ENCODE measurements around the gene CES2.

Gene CES2

GRCh38 chr16:66903544-66904427 is 31.5 kb upstream of the CES2 start:
- no peak for DNase-seq

DNA sequence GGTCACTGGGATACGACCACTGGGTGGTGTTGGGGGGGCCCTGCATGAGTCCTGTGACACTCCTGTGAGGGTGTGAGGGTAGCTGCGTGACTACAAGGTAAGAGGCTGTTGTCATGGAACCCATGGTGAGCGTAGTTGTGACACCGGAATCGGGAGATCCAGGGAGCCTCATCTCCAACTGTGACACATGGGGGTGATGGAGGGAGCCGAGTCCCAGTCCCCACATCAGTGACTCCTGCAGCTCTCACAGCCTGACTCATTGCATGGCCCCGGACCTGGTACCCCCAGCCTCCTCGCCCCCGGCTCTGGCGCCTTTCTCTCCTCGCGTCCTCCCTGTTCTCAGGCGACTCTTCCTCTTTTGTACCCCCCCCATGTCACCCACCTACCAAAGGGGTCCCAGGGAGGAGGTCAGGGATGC is 30.9 kb upstream of the CES2 start:
- no peak for DNase-seq

DNA sequence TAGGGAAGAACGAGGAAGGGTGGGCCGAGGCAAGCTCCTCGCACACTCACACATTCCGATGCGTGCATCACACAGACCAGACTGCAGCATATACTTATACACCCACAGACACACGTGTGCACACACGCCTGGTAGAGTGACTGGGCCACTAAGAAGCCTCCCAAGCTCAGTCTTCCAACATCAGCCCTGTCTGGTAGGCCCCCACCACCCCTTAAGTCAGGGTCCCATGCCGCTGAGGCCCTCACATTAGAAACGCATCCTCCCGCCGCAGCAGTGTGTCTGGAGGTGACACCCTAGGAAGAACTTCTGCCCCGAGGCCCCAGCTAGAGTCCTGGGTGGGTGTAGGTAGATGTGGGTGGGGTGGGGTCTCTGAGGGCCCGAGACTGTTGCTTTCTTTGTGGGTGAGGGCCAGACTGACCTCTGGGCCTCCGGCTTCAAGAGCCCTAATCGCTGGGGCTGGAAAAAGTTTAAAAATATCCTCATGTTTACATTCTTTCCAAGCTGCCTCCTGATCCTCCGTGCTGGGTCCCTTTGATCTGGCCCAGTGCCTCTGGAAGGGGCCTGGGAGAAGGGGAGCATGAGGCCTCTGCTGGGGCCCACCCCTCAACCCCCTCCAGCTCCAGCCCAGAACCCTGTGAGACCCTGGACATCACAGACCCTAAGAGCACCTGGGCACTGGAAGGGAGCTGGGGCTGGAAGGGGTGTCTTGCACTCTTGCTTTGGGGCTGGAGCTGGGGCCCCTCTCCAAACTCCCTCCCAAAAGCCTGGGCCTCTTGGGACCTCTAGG is 30.3 kb upstream of the CES2 start:
- DNase-seq = no peak

DNA sequence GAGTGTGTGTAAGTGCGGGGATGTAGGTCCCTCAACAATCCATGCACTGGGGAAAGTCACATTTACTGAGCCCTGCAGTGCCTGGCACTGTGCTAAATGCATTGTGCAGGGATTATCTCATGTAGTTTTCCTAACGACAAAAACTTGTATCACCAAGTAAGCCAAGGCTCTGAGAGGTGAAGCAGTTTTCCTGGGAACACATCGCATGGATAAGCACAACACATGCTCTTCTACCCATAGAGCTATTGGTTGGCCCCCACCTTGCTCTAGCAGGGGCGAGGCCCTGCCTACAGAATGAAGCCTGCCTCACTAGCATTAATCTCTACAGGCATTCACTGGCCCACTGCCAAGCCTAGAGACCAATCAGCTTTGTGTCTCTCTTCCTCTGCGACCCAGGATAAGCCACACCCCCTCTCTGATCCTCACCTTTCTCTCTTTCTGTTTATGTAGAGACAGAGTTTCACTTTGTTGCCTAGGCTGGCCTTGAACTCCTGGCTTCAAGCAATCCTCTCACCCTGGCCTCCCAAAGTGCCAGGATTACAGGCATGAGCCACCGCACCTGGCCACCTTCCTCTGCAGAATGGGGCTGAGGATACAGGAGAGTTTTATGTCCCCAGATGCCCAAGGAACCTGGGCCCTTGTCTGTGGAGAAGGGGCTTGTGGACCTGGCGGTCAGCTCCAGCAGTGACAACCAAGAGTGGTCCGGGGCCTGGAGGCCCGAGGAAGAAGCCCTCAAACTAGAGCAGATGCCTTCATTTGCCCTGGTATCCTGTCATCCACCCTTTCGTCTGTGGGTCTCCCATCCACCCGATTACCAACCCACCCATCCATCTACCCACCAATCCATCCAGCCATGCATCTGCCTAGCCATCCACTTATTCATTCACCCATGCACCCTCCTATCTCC is 29.4 kb upstream of the CES2 start:
- peak; percentile 99 for DNase-seq

GRCh38 chr16:66906916-66907836 is 28.1 kb upstream of the CES2 start:
- DNase-seq = peak; percentile 63

GRCh38 chr16:66908116-66908515 is 27.2 kb upstream of the CES2 start:
- DNase-seq = no peak

- no peak for DNase-seq
Observed at GRCh38 chr16:66908762-66909559, 26.4 kb upstream of the CES2 start.

- no peak for DNase-seq
Observed at GRCh38 chr16:66910175-66910940, 25.0 kb upstream of the CES2 start.

- no peak for DNase-seq
Observed at GRCh38 chr16:66911112-66911511, 24.2 kb upstream of the CES2 start.

DNA sequence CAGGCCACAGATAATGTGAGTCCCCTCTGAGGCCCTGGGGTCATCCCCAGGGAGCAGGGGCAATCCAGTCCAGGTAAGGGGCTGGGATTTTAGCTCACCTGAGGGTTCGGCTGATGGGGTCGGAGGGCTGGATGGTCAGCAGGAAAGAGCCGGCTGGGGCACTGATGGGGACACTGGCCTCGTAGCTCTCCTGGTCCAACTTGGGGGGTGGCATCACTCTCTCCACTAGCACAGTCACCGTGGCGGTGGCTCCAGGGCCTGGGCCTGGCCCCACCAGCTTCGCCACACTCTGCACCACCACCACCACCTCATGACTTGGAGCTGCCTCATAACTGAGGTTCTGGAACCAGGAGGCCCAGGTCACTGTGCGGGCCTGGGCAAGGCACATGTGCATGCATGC is 23.5 kb upstream of the CES2 start:
- no peak for DNase-seq

- no peak for DNase-seq
Observed at GRCh38 chr16:66913081-66913480, 22.2 kb upstream of the CES2 start.

DNA sequence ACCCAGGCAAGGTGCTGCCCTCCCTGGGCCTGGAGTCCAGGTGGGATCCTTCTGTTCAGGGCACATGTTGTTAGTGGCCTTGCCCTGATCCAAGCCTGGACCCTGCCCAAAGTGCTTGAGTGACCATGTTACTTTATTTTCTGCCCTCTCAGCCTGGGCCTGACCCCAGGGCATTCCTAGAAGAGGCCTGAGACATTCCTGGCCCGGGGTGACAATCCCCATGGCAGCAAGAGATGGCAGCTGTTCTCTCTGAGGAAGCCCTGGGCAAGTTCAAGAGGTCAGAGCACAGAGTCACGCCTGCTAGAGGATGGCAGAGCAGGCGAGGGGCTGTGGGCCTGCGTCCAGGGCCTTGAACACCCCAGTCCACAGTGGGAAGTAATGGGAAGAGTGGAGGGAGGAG is 21.6 kb upstream of the CES2 start:
- no peak for DNase-seq

GRCh38 chr16:66914541-66914940 is 20.8 kb upstream of the CES2 start:
- DNase-seq = no peak

- no peak for DNase-seq
Observed at GRCh38 chr16:66915041-66915440, 20.3 kb upstream of the CES2 start.

- DNase-seq = no peak
Observed at GRCh38 chr16:66916518-66916917, 18.8 kb upstream of the CES2 start.

- no peak for DNase-seq
Observed at GRCh38 chr16:66917741-66918140, 17.6 kb upstream of the CES2 start.

GRCh38 chr16:66918355-66918754 is 17.0 kb upstream of the CES2 start:
- no peak for DNase-seq

DNA sequence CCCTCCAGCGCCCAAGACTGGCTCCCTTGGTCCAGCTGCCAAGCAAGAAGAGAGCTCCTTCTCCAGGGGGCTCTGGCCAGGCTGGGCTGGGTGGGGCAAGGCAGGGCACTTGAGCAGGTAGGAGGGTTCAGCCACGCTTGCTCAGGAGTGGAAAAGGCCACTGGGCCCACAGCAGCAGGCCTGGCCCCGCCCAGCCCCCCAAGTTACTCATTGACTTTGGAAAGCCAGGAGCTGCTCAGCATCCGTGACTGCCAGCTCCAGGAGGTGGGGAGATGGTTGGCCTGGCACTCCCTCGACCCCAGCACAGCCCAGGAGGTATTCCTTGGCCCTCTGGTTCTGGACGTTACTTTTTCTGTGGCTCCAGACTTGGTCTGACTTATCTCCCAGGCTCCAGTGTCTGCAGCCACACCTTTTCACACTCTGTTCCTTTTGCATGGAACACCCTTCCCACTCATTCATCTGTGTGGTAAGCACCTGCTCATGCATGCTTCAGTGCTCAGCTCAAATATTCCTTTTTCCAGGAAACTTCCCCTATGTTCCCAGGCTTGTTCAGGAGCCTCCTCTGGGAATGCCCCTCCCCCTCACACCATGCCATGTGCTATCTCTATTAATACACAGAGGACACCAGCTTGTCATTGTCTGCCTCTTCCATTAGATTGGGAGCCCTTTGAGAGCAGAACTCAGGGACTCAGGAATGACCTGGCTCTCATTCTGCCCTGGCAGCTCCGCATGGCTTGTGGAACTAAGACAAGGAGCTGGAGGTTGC is 16.3 kb upstream of the CES2 start, which contains the start of gene CDH16:
Gene CDH16 (minus strand): TSS at position 83 of the 766 bp plus-strand sequence. CDS start 820 bp downstream, outside the sequence.
- peak; percentile 49 for DNase-seq
